Measurements from ENCODE around the gene COLEC12.

DNA sequence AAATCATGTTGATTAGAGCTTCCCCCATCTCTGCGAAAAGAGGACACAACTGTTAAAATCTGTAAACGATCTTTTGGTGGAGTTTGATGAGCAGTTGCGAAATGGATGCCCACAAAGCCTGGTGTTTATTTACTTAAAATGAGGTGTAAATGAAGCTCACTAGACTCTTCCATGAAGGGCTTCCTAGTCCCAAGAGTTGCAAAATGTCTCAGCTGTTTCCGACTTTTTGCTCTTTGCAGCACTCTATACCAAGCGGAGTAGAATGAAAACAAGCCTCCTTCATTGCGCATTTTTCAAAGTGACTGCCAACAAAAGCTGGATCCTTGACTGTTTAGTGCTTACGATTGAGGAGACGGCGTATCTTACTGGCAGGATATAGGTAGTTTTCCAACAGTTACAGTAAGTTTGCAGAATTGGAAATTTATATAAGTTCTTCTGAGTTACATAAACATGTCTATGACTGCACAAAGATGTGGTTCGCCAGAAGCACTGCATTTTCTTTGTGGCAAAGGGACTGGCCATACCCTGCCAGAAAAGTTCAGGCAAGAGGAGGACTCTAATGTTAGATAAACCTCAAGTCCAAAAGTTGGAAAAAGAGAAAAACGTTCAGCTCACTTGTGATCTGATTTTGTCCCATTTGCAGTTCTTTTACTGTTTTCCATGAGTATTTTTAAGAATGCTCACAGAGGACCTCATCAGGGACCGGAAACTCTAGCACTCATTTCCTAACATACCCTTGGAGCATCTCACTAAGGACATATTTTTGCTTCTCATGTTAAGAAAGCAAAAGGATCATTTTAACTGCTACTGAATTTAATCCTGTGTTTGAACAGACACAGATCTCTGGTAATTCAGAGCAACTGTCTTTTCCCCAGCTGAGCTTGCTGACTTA is 42.7 kb downstream of the COLEC12 start:
- TF ChIP-seq, protein P1, sequence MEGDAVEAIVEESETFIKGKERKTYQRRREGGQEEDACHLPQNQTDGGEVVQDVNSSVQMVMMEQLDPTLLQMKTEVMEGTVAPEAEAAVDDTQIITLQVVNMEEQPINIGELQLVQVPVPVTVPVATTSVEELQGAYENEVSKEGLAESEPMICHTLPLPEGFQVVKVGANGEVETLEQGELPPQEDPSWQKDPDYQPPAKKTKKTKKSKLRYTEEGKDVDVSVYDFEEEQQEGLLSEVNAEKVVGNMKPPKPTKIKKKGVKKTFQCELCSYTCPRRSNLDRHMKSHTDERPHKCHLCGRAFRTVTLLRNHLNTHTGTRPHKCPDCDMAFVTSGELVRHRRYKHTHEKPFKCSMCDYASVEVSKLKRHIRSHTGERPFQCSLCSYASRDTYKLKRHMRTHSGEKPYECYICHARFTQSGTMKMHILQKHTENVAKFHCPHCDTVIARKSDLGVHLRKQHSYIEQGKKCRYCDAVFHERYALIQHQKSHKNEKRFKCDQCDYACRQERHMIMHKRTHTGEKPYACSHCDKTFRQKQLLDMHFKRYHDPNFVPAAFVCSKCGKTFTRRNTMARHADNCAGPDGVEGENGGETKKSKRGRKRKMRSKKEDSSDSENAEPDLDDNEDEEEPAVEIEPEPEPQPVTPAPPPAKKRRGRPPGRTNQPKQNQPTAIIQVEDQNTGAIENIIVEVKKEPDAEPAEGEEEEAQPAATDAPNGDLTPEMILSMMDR (conservative IDR thresholded peaks at IDR 0.05): no peak
- no peak for TF ChIP-seq ZFX (IDR thresholded peaks at IDR 0.05)
